ENCODE results near the gene CREB3L2.
"Not testable (repeated sequence)": the region's sequence is repeated elsewhere in the genome, so short reads cannot be mapped to it uniquely, and the experiment has no call there.

Gene CREB3L2

GRCh38 chr7:137927386-137927785 is 74.5 kb downstream of the CREB3L2 start:
- no peak for DNase-seq
- intact Hi-C loops (cut with DNase I): no loop called here

GRCh38 chr7:137926206-137926605 is 75.7 kb downstream of the CREB3L2 start:
- DNase-seq; intact Hi-C loops (cut with DNase I): not testable (repeated sequence)

- intact Hi-C loops (cut with DNase I): no loop called here
- no peak for DNase-seq
Observed at GRCh38 chr7:137925754-137926153, 76.1 kb downstream of the CREB3L2 start.

GRCh38 chr7:137925091-137925490 is 76.8 kb downstream of the CREB3L2 start:
- intact Hi-C loops (cut with DNase I): no loop called here
- no peak for DNase-seq

GRCh38 chr7:137923380-137923779 is 78.5 kb downstream of the CREB3L2 start:
- DNase-seq: no peak
- intact Hi-C loops (cut with DNase I): no loop called here

- intact Hi-C loops (cut with DNase I): no loop called here
- no peak for DNase-seq
Observed at GRCh38 chr7:137920637-137921399, 81.1 kb downstream of the CREB3L2 start.

- intact Hi-C loops (cut with DNase I): no loop called here
Observed at GRCh38 chr7:137919987-137920386, 81.9 kb downstream of the CREB3L2 start.

GRCh38 chr7:137916980-137917645 is 84.8 kb downstream of the CREB3L2 start:
- DNase-seq: no peak
- intact Hi-C loops (cut with DNase I): no loop called here

More at GRCh38 chr7:137919987-137920386, 81.9 kb downstream of the CREB3L2 start:
- DNase-seq: no peak

- no peak for DNase-seq
- intact Hi-C loops (cut with DNase I): no loop called here
Observed at GRCh38 chr7:137916564-137916963, 85.3 kb downstream of the CREB3L2 start.

- intact Hi-C loops (cut with DNase I): no loop called here
- DNase-seq: no peak
Observed at GRCh38 chr7:137915266-137915665, 86.6 kb downstream of the CREB3L2 start.

- intact Hi-C loops (cut with DNase I): no loop called here
- no peak for DNase-seq
Observed at GRCh38 chr7:137913985-137914384, 87.9 kb downstream of the CREB3L2 start.

- intact Hi-C loops (cut with DNase I): no loop called here
- peak in 41 of 42 donors; percentile 25 to 90 (median 66) for DNase-seq
Observed at GRCh38 chr7:137909042-137909441, 92.8 kb downstream of the CREB3L2 start.

GRCh38 chr7:137908106-137908505 is 93.8 kb downstream of the CREB3L2 start:
- DNase-seq: no peak
- intact Hi-C loops (cut with DNase I): no loop called here

- intact Hi-C loops (cut with DNase I): not testable (repeated sequence)
Observed at GRCh38 chr7:137906636-137907035, 95.2 kb downstream of the CREB3L2 start.

GRCh38 chr7:137904833-137905232 is 97.1 kb downstream of the CREB3L2 start:
- intact Hi-C loops (cut with DNase I): no loop called here
- DNase-seq: peak in 3 of 42 donors; percentile 12 to 41 (median 24)

More at GRCh38 chr7:137906636-137907035, 95.2 kb downstream of the CREB3L2 start:
- not testable (repeated sequence) for DNase-seq

GRCh38 chr7:137903382-137904169 is 98.3 kb downstream of the CREB3L2 start:
- peak in 41 of 42 donors; percentile 48 to 89 (median 73) for DNase-seq
- intact Hi-C loops (cut with DNase I): loop anchor here (2.0 kb wide), 1 partner anchor 105 kb away; no protein-coding TSS in a partner anchor

- no peak for DNase-seq
- intact Hi-C loops (cut with DNase I): no loop called here
Observed at GRCh38 chr7:137900137-137900536, 101.7 kb downstream of the CREB3L2 start.

GRCh38 chr7:137898839-137899721 is 102.8 kb downstream of the CREB3L2 start:
- intact Hi-C loops (cut with DNase I): loop anchor here (5.0 to 10.0 kb wide), 2 partner anchors 64 to 242 kb away; no protein-coding TSS in a partner anchor

More at GRCh38 chr7:137898839-137899721, 102.8 kb downstream of the CREB3L2 start:
- DNase-seq: peak; percentile 74 to 95 (median 88)

All from head of caudate nucleus (tissue), 42 donors.